ENCODE data around the gene SIX1. TPM values are rescaled to one million over a fixed set of nuclear protein-coding genes. Genes with fewer than 3 reads are reported as not detected.

The SIX1 gene
- total and polyA plus RNA-seq, 2 of the 13 experiments (the other 11 are each of a cell fraction or from before 2014, with no cell fraction given): 1.7 to 6.5 TPM

DNA sequence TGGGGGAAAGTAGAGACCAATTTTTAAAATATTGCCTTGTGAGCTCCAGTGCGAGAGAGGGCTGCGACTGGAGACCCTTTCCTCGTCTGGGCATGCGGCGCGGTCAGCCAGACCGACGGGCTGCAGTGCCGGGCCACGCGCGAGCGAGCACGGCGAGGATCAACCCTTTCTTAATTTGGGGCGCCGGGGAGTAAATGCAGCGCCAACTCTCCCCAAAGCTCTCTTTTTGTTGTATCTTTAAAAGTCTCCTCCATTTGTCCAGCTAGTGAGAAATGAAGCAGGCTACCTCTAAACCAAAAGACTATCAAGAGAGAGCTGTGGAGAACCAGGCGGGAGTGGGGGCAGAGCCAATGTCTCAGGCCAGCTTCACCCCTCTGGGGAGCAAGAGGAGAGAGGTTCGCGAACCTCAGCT, 1.4 kb downstream of the SIX1 start (continued):
- TF ChIP-seq ZNF142 (CRISPR knock-in tag; IDR thresholded peaks at IDR 0.05): no peak
- TF ChIP-seq SNAI1 (CRISPR knock-in tag; IDR thresholded peaks at IDR 0.05; ENCODE audit: borderline replicate concordance): no peak
- TF ChIP-seq KLF6 (CRISPR knock-in tag; IDR thresholded peaks at IDR 0.05): no peak
- TF ChIP-seq PAWR (CRISPR knock-in tag; IDR thresholded peaks at IDR 0.05; ENCODE audit: borderline replicate concordance): no peak
- no peak for TF ChIP-seq ZNF7 (CRISPR knock-in tag; IDR thresholded peaks at IDR 0.05)
- no peak for TF ChIP-seq ADNP (CRISPR knock-in tag; IDR thresholded peaks at IDR 0.05)
- no peak for TF ChIP-seq ZNF713 (CRISPR knock-in tag; IDR thresholded peaks at IDR 0.05)
- TF ChIP-seq ZNF629 (CRISPR knock-in tag; conservative IDR thresholded peaks at IDR 0.05): no peak
- TF ChIP-seq ZNF12 (CRISPR knock-in tag; IDR thresholded peaks at IDR 0.05): no peak
- 0 out of 2 replicates have a peak, but pooled peaks have one; percentile 2 for TF ChIP-seq ZNF780A (CRISPR knock-in tag; IDR thresholded peaks at IDR 0.05)
- TF ChIP-seq PBX3 (CRISPR knock-in tag; IDR thresholded peaks at IDR 0.05; ENCODE audit: borderline replicate concordance): no peak
- TF ChIP-seq, protein P1, sequence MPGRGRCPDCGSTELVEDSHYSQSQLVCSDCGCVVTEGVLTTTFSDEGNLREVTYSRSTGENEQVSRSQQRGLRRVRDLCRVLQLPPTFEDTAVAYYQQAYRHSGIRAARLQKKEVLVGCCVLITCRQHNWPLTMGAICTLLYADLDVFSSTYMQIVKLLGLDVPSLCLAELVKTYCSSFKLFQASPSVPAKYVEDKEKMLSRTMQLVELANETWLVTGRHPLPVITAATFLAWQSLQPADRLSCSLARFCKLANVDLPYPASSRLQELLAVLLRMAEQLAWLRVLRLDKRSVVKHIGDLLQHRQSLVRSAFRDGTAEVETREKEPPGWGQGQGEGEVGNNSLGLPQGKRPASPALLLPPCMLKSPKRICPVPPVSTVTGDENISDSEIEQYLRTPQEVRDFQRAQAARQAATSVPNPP (CRISPR knock-in tag; IDR thresholded peaks at IDR 0.05): no peak
- TF ChIP-seq PHF8 (CRISPR knock-in tag; IDR thresholded peaks at IDR 0.05): 0 out of 2 replicates have a peak, but pooled peaks have one; percentile 3
- TF ChIP-seq TAF1 (CRISPR knock-in tag; IDR thresholded peaks at IDR 0.05): peak; percentile 11; the same call in 1 of the 2 replicates
- TF ChIP-seq ZSCAN25 (CRISPR knock-in tag; IDR thresholded peaks at IDR 0.05): no peak
- 0 out of 2 replicates have a peak, but pooled peaks have one; percentile 3 for TF ChIP-seq ZNF800 (CRISPR knock-in tag; IDR thresholded peaks at IDR 0.05)
- TF ChIP-seq, protein P2, sequence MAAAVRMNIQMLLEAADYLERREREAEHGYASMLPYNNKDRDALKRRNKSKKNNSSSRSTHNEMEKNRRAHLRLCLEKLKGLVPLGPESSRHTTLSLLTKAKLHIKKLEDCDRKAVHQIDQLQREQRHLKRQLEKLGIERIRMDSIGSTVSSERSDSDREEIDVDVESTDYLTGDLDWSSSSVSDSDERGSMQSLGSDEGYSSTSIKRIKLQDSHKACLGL (CRISPR knock-in tag; IDR thresholded peaks at IDR 0.05): 0 out of 2 replicates have a peak, but pooled peaks have one; percentile 20
